GM18858 (cell line): ENCODE data around the gene IGFL4.

Experiments
- ATAC-seq: cut with Tn5 transposase; IDR thresholded peaks from one replicate; pipeline ENCODE4 v1.9.1; 2021; ENCODE audit not compliant: unreplicated experiment

The IGFL4 gene

GRCh38 chr19:46065486-46066071 is 24.8 kb upstream of the IGFL4 start:
- no peak for ATAC-seq

- ATAC-seq, result no peak
Measured at GRCh38 chr19:46063201-46063600, 22.4 kb upstream of the IGFL4 start.

GRCh38 chr19:46060012-46060411 is 19.2 kb upstream of the IGFL4 start:
- no peak for ATAC-seq

GRCh38 chr19:46058778-46059177 is 18.0 kb upstream of the IGFL4 start:
- no peak for ATAC-seq

GRCh38 chr19:46056536-46056935 is 15.7 kb upstream of the IGFL4 start:
- ATAC-seq, result no peak

- ATAC-seq, result no peak
Measured at GRCh38 chr19:46052896-46053295, 12.1 kb upstream of the IGFL4 start.

GRCh38 chr19:46049597-46049996 is 8.8 kb upstream of the IGFL4 start:
- no peak for ATAC-seq

GRCh38 chr19:46043519-46043918 is 2.7 kb upstream of the IGFL4 start:
- no peak for ATAC-seq

GRCh38 chr19:46042252-46042883 is 1.6 kb upstream of the IGFL4 start:
- no peak for ATAC-seq

GRCh38 chr19:46040125-46040524 is 677 bp downstream of the IGFL4 start:
- no peak for ATAC-seq

- no peak for ATAC-seq
Measured at GRCh38 chr19:46036744-46037128, 4.1 kb downstream of the IGFL4 start.

- no peak for ATAC-seq
Measured at GRCh38 chr19:46035986-46036743, 4.6 kb downstream of the IGFL4 start.

- no peak for ATAC-seq
Measured at GRCh38 chr19:46035546-46035945, 5.3 kb downstream of the IGFL4 start.

- no peak for ATAC-seq
Measured at GRCh38 chr19:46033401-46033800, 7.4 kb downstream of the IGFL4 start.

- no peak for ATAC-seq
Measured at GRCh38 chr19:46032597-46033025, 8.2 kb downstream of the IGFL4 start.

- no peak for ATAC-seq
Measured at GRCh38 chr19:46031781-46032596, 8.8 kb downstream of the IGFL4 start.

GRCh38 chr19:46030812-46031550 is 9.8 kb downstream of the IGFL4 start:
- ATAC-seq, result no peak

GRCh38 chr19:46025835-46026234 is 15.0 kb downstream of the IGFL4 start:
- no peak for ATAC-seq

- no peak for ATAC-seq
Measured at GRCh38 chr19:46023311-46023779, 17.5 kb downstream of the IGFL4 start.

GRCh38 chr19:46022431-46023310 is 18.1 kb downstream of the IGFL4 start, which contains the start of gene PGLYRP1:
TSS of gene PGLYRP1 (minus strand) at chr19:46023053. CDS start at chr19:46023021, 32 bp downstream.
- no peak for ATAC-seq
